Measurements from ENCODE around the gene SETBP1. TPM values are rescaled to one million over a fixed set of nuclear protein-coding genes. Genes with fewer than 3 reads are reported as not detected.

The SETBP1 gene
- total RNA-seq, 1 donor from 2014 or later: 80.0 TPM

- peaks cover 27% of the 10 kb centered on the region for H3K36me3 Mint-ChIP-seq (ENCODE audit: unreplicated experiment)
- H3K27ac Mint-ChIP-seq (ENCODE audit: unreplicated experiment): peak overlapping the region; percentile 79
- H3K4me1 Mint-ChIP-seq (ENCODE audit: unreplicated experiment): peaks cover 47% of the 10 kb centered on the region
- DNase-seq (ENCODE audit: extremely low spot score, unreplicated experiment): no peak
- TF ChIP-seq CTCF (IDR thresholded peaks at IDR 0.05): no peak
- no peaks in the 10 kb centered on the region for H3K27me3 Mint-ChIP-seq (ENCODE audit: unreplicated experiment)
- no peaks in the 10 kb centered on the region for H3K9me3 Mint-ChIP-seq (ENCODE audit: unreplicated experiment)
- no peak overlapping the region for H3K4me3 Mint-ChIP-seq (ENCODE audit: unreplicated experiment)
Observed at GRCh38 chr18:44733754-44734465, 53.2 kb downstream of the SETBP1 start.

- Mint-ChIP-seq H3K36me3 (ENCODE audit: unreplicated experiment) (peaks cover 35% of the 10 kb centered on the region), H3K27me3 (ENCODE audit: unreplicated experiment) (no peaks in the 10 kb centered on the region), H3K4me3 (ENCODE audit: unreplicated experiment) (no peak overlapping the region), H3K4me1 (ENCODE audit: unreplicated experiment) (peaks cover 38% of the 10 kb centered on the region), H3K9me3 (ENCODE audit: unreplicated experiment) (no peaks in the 10 kb centered on the region), H3K27ac (ENCODE audit: unreplicated experiment) (no peak overlapping the region)
- DNase-seq (ENCODE audit: extremely low spot score, unreplicated experiment): no peak
- TF ChIP-seq CTCF (IDR thresholded peaks at IDR 0.05): no peak
Observed at GRCh38 chr18:44735096-44735495, 54.4 kb downstream of the SETBP1 start.

- DNase-seq (ENCODE audit: extremely low spot score, unreplicated experiment): no peak
- Mint-ChIP-seq H3K27me3 (ENCODE audit: unreplicated experiment) (no peaks in the 10 kb centered on the region), H3K4me3 (ENCODE audit: unreplicated experiment) (no peak overlapping the region), H3K9me3 (ENCODE audit: unreplicated experiment) (no peaks in the 10 kb centered on the region), H3K4me1 (ENCODE audit: unreplicated experiment) (peaks cover 35% of the 10 kb centered on the region), H3K27ac (ENCODE audit: unreplicated experiment) (no peak overlapping the region), H3K36me3 (ENCODE audit: unreplicated experiment) (peaks cover 44% of the 10 kb centered on the region)
- TF ChIP-seq CTCF (IDR thresholded peaks at IDR 0.05): no peak
Observed at GRCh38 chr18:44736664-44737380, 56.1 kb downstream of the SETBP1 start.

- Mint-ChIP-seq H3K27ac (ENCODE audit: unreplicated experiment) (no peak overlapping the region), H3K9me3 (ENCODE audit: unreplicated experiment) (no peaks in the 10 kb centered on the region), H3K4me1 (ENCODE audit: unreplicated experiment) (peaks cover 33% of the 10 kb centered on the region), H3K4me3 (ENCODE audit: unreplicated experiment) (no peak overlapping the region), H3K36me3 (ENCODE audit: unreplicated experiment) (peaks cover 42% of the 10 kb centered on the region), H3K27me3 (ENCODE audit: unreplicated experiment) (no peaks in the 10 kb centered on the region)
- no peak for TF ChIP-seq CTCF (IDR thresholded peaks at IDR 0.05)
- DNase-seq (ENCODE audit: extremely low spot score, unreplicated experiment): no peak
Observed at GRCh38 chr18:44737623-44738022, 56.9 kb downstream of the SETBP1 start.

- peaks cover 40% of the 10 kb centered on the region for H3K36me3 Mint-ChIP-seq (ENCODE audit: unreplicated experiment)
- H3K4me1 Mint-ChIP-seq (ENCODE audit: unreplicated experiment): peaks cover 27% of the 10 kb centered on the region
- no peaks in the 10 kb centered on the region for H3K9me3 Mint-ChIP-seq (ENCODE audit: unreplicated experiment)
- TF ChIP-seq CTCF (IDR thresholded peaks at IDR 0.05): no peak
- no peak overlapping the region for H3K27ac Mint-ChIP-seq (ENCODE audit: unreplicated experiment)
- DNase-seq (ENCODE audit: extremely low spot score, unreplicated experiment): no peak
- H3K27me3 Mint-ChIP-seq (ENCODE audit: unreplicated experiment): no peaks in the 10 kb centered on the region
- no peak overlapping the region for H3K4me3 Mint-ChIP-seq (ENCODE audit: unreplicated experiment)
Observed at GRCh38 chr18:44740000-44740399, 59.3 kb downstream of the SETBP1 start.
